ENCODE data around the gene ANKRD2.
A peak's percentile ranks its signal among the peaks of the same experiment; 100 is the strongest.

ANKRD2 gene

DNA sequence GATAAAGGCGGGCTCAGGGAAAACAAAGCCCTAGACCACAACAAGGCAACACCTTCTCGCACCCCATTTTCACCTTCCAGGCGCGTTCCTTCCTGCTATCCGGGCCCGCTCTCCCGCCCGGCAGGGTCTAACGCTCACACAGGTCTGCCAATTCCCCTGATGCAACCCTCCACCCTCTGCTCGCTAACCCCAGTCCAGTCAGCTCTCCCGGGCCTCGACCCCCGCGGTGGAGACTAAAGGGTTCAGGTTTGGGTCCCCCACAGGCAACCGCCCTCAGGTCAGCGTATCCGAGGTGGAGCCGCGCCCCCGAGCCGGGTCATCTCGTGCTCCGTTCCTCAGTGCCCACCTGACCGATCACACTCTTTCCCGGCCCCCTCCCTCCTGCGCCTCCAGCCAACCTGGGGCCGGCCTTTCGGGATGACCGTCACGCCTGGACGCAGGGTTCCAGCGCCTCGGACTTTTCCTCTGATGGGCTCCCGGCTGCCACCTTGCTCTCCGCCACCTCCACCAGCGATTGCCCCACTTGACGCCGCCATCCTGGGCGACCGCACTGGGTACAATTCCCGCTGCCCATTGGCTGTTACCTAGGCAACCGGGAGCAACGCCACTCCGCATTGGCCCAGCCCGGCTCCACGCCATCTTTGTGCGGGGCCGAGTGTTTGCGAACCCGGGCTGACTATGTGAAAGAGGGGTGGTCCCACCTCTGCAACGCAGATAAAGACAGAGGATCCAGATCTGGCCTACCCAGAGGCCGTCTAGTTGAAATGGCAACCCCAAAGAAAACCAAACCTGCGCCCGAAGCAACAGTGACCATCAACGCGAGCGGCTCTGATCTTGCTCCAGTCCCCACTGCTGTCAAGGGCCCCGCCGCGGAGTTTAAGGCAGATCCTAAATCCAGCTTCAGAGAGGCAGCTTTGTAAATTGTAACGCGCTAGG is 60.6 kb downstream of the ANKRD2 start, which contains the start of gene MORN4:
TSS of gene MORN4 (minus strand) at position 552 of the 936 bp plus-strand sequence. CDS start 13,847 bp downstream, outside the sequence.
- TF ChIP-seq, protein P1, sequence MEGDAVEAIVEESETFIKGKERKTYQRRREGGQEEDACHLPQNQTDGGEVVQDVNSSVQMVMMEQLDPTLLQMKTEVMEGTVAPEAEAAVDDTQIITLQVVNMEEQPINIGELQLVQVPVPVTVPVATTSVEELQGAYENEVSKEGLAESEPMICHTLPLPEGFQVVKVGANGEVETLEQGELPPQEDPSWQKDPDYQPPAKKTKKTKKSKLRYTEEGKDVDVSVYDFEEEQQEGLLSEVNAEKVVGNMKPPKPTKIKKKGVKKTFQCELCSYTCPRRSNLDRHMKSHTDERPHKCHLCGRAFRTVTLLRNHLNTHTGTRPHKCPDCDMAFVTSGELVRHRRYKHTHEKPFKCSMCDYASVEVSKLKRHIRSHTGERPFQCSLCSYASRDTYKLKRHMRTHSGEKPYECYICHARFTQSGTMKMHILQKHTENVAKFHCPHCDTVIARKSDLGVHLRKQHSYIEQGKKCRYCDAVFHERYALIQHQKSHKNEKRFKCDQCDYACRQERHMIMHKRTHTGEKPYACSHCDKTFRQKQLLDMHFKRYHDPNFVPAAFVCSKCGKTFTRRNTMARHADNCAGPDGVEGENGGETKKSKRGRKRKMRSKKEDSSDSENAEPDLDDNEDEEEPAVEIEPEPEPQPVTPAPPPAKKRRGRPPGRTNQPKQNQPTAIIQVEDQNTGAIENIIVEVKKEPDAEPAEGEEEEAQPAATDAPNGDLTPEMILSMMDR (IDR thresholded peaks at IDR 0.05; ENCODE audit: control insufficient read depth, extremely low read depth, insufficient read depth), result no peak
- peak; percentile 71 for DNase-seq (ENCODE audit: low read depth)
- peak within 1 kb of the TSS; percentile 93 for H3K4me3 ChIP-seq (ENCODE audit: low read depth, low read length)

All from LNCaP clone FGC (cell line).